Uterus (tissue), 2 donors: ENCODE measurements around the gene ABCG4.

Source experiments
- CTCF ChIP-seq, 4 experiments: fragments of 200-600 bp in 2 of 4; fragments of 450-650 bp in 2 of 4; sonication (generic) in 2 of 4; IDR thresholded peaks; one replicate each; pipeline ENCODE4 v1.5.1; 2016 to 2019; ENCODE audit warnings: antibody characterized with exemption in 4 of 4, mild to moderate bottlenecking in 2 of 4, moderate library complexity in 1 of 4
- POLR2A ChIP-seq, 2 donors: fragments of 450-650 bp; IDR thresholded peaks; one replicate each; pipeline ENCODE4 v1.6.1; 2016; ENCODE audit warnings: antibody characterized with exemption in 2 of 2, mild to moderate bottlenecking in 1 of 2, moderate library complexity in 1 of 2

GRCh38 chr11:119189393-119189792 lies 40.5 kb downstream of the ABCG4 start:
- TF ChIP-seq CTCF (IDR thresholded peaks at IDR 0.05), result no peak
- TF ChIP-seq POLR2A (IDR thresholded peaks at IDR 0.05), result no peak
